NCI-H82 treated with DMSO at 0.1 percent for 48 hours (cell line): ENCODE results near the gene ACSF2.
A peak's percentile ranks its signal among the peaks of the same experiment; 100 is the strongest.

ENCODE experiments used
- DNase-seq: peaks from one replicate; lab custom pipeline; 2025; ENCODE audit not compliant: unreplicated experiment; lab: John Stamatoyannopoulos, UW

ACSF2 gene

GRCh38 chr17:50439008-50439407, 13.0 kb downstream of the ACSF2 start:
- DNase-seq: no peak

DNA sequence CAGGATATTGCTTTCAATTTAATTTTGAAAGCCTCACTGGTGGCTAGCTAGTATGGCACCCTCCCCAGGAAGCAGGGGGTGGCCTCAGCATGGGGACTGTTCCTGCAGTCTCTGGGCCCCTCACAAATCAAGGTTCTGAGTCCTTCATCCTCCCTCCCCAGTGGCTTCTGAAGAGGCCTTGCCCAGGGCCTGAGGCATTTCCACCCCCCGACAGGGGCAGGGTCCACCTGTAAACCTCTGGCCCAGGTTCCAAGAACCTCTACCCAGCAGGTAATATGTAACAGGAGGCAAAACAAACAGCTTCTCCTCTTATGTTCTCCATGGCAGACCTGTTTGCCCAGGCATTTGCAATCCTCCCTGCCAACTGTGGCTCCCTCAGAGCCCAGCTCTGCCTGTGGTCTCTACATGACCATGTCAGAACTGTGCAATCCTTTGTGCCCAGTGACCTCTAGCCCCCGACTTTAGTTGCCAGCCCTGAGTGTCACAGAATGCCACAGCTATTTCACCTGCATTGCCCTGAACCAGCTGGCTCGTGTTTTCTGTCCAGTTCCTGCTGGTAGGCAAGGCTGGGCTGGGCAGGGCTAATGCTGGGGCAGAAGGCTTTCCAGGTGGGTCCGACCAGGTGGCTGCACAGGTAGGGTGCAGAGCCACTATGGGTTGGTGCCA, 14.3 kb downstream of the ACSF2 start:
- DNase-seq: no peak

- no peak for DNase-seq
These were observed 15.1 kb downstream of the ACSF2 start for GRCh38 chr17:50440838-50441829.

GRCh38 chr17:50443505-50443974, 17.5 kb downstream of the ACSF2 start:
- DNase-seq: no peak

GRCh38 chr17:50444841-50445715, 19.1 kb downstream of the ACSF2 start:
- DNase-seq: no peak

- no peak for DNase-seq
These were observed 19.8 kb downstream of the ACSF2 start for GRCh38 chr17:50445730-50446325.

DNA sequence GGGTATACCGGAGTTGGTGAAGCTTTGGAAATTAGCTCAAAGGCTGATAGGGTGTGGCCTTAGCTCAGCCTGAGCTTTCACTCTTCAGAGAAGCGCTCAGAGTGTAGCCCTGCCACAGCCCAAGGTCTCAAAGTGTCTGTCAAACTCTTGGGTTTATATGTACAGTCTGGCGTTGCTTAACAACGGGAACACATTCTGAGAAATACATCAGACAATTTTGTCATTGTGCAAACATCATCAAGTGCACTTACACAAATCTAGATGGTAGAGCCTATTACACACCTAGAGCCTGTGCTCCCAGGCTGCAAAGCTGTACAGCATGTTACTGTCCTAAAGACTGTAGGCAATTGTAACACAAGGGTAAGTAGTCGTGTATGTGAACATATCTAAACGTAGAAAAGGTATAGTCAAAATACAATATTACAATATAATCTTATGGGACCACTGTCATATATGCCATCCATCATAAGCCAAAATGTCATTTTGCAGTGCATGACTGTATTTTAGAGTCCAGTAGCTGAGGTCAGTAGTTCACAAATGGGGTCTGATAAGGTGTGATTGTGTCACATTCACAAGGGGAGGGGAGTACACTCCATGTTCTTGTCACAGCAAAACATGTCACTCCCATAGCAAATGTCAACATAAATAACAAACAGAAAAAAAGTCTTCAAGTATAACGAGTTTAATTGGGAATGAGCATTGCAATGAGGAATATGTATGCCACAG, 22.0 kb downstream of the ACSF2 start:
- DNase-seq: no peak

DNA sequence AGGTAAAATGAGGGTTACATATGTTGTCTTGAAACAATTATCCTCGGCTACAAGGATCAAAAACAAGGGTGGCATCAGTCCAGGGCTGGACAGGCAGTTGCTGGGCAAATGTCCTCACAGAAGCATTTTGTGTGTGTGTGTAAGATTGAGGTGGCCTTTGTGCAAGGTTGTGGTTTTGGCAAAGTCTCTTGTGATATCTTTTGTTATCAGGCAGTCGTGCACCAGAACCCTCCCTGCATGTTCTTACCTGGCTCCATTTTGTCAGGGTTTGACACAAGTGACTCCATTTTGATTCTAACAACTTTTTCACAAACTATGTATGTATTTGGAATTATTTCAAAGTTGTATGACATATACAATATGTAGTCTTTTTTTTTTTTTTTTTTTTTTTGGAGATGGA, 22.6 kb downstream of the ACSF2 start:
- no peak for DNase-seq

DNA sequence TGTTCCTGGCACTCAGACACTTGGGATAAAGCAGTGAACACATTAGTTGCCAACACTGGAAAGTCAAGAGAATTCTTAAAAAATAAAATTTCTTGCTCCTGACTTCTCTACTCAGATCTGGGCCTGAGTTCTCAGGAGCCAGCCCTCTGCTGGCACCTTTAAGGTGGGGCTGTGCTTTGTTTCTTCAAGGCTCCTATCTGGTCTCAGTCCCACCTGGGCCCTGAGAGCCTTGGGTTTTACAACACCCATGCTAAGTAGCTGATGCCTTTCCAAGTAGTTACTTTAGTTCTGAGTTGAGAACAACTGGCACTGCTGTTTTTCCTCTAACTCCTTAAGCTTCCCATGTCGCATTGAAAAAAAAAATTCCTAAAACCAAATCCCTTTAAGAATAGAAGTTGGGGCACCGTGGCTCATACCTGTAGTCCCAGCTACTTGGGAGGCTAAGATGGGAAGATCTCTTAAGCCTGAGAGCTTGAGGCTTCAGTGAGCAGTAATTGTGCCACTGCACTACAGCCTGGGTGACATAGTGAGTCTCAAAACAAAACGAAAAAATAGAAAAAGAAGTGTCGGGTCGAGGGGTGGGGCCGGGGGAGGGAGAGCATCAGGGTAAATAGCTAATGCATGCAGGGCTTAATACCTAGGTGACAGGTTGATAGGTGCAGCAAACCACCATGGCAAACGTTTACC, 26.1 kb downstream of the ACSF2 start:
- no peak for DNase-seq

- DNase-seq: no peak
These were observed 26.7 kb downstream of the ACSF2 start for GRCh38 chr17:50452630-50453300.

DNA sequence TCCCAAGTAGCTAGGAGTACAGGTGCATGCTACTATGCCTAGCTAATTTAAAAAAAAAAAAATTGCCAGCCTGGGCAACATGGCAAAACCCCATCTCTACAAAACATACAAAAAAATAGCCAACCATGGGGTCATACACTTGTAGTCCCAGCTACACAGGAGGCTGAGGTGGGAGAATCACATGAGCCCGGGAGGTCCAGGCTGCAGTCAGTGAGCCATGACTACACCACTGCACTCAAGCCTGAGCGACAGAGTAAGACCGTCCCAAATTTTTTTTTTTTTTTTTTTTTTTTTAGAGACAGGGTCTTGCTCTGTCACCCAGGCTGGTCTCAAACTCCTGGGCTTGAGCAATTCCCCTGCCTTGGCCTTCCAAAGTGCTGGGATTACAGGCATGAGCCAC, 27.9 kb downstream of the ACSF2 start:
- no peak for DNase-seq

GRCh38 chr17:50457621-50458020, 31.6 kb downstream of the ACSF2 start:
- DNase-seq: no peak

DNA sequence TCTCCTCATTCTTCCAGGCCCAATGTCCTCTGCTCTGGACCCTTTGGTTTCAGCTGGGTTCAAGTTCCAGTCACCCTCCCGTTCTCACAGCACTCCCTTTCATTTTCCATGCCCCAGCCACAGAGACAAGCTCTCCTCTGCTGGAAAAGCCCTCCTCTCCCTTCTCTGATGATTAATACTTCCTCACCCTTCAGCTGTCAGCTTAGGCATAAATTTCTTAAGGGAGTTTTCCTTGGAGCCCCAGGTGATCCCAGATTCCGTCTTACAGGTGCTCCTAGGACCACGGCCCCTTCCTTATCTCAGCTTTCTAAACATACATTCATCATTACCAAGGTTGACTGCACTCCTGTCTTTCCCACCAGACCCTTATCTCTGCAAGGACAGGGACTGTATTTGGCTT, 32.3 kb downstream of the ACSF2 start:
- no peak for DNase-seq

- no peak for DNase-seq
These were observed 33.0 kb downstream of the ACSF2 start for GRCh38 chr17:50458701-50459676.

DNA sequence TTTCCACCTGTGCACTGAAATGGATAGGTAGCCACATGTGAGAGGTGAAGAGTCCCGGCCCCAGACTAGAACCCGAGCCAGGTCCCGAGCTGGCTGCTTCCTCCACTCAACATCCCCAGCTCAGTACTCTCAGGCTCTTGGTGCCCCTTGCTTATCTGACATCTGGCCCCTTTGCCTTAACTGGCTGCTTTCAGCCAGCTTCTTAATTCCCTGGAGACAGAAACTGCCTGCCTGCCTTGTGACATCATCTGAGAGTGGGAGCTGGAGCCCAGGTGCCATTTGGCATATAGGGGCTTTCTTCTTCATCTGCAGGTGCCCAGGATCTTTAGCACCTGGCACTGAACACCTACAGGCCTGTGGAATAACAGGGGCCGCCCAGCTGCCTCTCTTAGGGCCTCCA, 33.7 kb downstream of the ACSF2 start:
- peak; percentile 7 for DNase-seq

- no peak for DNase-seq
These were observed 35.0 kb downstream of the ACSF2 start for GRCh38 chr17:50460831-50461526.

DNA sequence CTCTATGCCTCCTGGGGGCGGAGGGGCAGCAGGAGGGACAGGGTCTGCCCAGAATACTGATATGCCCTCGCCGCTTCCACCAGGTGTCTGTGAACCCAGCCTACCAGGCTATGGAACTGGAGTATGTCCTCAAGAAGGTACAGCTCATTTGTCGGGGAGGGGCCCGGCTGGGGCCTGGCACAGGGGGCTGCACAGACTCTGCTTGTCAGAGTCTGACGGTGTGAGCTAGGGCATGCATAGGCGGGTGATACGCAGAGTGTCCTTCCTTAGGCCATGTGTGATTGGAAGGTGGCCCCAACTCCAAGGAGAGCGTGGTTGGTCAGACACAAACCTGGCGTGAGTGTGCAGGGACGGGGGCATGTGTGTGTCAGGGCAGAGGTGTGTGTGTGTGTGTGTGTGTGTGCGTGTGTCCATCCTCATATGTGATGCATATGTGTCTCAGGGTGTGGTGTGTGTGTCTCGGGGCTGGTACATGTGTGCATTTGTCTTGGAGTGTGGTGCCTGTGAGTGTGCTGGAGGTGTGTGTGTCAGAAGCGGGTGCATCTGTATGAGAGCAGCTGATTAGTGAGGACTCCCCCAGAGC, 35.6 kb downstream of the ACSF2 start:
- DNase-seq: no peak
